NB4 (cell line): ENCODE measurements around the gene ZKSCAN5.

Experiments used
- POLR2A ChIP-seq: IDR thresholded peaks from 2 replicates; pipeline ENCODE4 v1.6.1; 2011; ENCODE audit warnings: mild to moderate bottlenecking; ENCODE audit not compliant: insufficient read length; ENCODE audit errors: extremely low read depth
- TF ChIP-seq, protein P1 (sequence below): IDR thresholded peaks from one replicate; pipeline ENCODE4 v1.5.1; 2012; ENCODE audit warnings: low read depth, low read length
- TF ChIP-seq, protein P2 (sequence below): IDR thresholded peaks from 2 replicates; pipeline ENCODE4 v1.6.1; 2011; ENCODE audit warnings: low read depth, low read length

DNA sequence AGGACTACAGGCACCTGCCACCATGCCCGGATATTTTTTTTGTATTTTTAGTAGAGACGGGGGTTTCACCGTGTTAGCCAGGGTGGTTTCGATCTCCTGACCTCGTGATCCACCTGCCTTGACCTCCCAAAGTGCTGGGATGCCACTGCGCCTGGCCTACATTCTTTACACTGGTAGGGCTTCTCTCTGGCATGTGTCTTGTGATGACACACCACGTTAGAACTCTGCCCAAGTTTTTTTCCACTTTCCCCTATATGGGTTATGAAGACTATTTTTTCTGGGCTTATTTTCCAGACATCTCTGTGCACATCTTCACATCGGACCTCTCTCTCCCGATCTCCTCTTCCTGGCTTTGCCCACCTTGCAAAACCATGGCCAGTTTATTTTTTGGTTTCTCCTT lies 36.8 kb downstream of the ZKSCAN5 start:
- no peak for TF ChIP-seq POLR2A
- TF ChIP-seq, protein P1, sequence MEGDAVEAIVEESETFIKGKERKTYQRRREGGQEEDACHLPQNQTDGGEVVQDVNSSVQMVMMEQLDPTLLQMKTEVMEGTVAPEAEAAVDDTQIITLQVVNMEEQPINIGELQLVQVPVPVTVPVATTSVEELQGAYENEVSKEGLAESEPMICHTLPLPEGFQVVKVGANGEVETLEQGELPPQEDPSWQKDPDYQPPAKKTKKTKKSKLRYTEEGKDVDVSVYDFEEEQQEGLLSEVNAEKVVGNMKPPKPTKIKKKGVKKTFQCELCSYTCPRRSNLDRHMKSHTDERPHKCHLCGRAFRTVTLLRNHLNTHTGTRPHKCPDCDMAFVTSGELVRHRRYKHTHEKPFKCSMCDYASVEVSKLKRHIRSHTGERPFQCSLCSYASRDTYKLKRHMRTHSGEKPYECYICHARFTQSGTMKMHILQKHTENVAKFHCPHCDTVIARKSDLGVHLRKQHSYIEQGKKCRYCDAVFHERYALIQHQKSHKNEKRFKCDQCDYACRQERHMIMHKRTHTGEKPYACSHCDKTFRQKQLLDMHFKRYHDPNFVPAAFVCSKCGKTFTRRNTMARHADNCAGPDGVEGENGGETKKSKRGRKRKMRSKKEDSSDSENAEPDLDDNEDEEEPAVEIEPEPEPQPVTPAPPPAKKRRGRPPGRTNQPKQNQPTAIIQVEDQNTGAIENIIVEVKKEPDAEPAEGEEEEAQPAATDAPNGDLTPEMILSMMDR = no peak
- TF ChIP-seq, protein P2, sequence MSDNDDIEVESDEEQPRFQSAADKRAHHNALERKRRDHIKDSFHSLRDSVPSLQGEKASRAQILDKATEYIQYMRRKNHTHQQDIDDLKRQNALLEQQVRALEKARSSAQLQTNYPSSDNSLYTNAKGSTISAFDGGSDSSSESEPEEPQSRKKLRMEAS = no peak
